GM21381 (cell line): ENCODE data around the gene SUPT7L.
"Not testable (repeated sequence)": the region's sequence is repeated elsewhere in the genome, so short reads cannot be mapped to it uniquely, and the experiment has no call there.

Source experiments
- ATAC-seq: cut with Tn5 transposase; IDR thresholded peaks from one replicate; pipeline ENCODE4 v1.9.1; 2021; ENCODE audit warnings: mild to moderate bottlenecking, moderate library complexity; ENCODE audit not compliant: unreplicated experiment

Gene SUPT7L

GRCh38 chr2:27687232-27687631 lies 23.8 kb upstream of the SUPT7L start:
- ATAC-seq, result no peak

GRCh38 chr2:27685577-27685976 lies 22.2 kb upstream of the SUPT7L start:
- no peak for ATAC-seq

- ATAC-seq, result not testable (repeated sequence)
These were observed 21.6 kb upstream of the SUPT7L start for GRCh38 chr2:27685006-27685405.

DNA sequence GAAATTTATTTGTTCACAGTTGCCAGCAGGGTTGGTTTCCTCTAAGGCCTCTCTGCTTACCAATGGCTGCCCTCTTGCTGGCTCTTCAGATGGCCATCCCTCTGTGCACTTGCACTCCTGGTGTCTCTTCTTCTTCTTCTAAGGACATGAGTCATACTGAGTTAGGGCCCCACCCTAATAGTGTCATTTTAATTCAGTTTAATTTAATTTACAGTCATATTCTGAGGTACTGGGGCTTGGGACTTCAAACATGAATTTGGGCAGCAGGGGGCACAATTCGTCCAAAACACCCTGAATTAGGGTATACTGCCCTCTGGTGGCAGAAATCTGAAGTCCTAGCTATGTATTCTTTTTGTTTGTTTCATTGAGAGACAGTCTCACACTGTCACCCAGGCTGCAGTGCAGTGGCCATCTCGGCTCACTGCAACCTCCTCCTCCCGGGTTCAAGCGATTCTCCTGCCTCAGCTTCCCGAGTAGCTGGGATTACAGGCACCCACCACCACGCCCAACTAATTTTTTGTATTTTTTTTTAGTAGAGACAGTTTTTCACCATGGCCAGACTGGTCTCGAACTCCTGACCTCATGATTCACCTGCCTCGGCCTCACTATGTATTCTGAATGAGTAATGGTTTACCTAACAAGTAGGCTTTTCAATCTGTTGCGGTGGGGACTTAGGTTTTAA lies 20.1 kb upstream of the SUPT7L start:
- peak; percentile 74 for ATAC-seq

DNA sequence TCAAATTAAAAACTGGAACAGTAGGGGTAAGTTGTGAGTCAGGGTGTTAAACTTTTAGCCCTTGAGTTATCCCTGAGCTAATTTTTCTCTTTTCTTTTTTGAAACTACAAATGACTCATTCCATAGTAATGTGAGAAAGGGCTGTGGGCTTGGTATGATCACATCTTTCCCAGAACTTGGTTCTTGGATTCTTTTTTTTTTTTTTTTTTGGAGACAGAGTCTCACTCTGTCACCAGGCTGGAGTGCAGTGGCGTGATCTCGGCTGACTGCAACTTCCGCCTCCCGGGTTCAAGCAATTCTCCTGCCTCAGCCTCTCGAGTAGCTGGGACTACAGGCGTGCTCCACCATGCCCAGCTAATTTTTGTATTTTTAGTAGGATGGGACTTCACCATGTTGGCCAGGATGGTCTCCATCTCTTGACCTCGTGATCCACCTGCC lies 18.9 kb upstream of the SUPT7L start:
- not testable (repeated sequence) for ATAC-seq

- no peak for ATAC-seq
These were observed 18.4 kb upstream of the SUPT7L start for GRCh38 chr2:27681841-27682240.

DNA sequence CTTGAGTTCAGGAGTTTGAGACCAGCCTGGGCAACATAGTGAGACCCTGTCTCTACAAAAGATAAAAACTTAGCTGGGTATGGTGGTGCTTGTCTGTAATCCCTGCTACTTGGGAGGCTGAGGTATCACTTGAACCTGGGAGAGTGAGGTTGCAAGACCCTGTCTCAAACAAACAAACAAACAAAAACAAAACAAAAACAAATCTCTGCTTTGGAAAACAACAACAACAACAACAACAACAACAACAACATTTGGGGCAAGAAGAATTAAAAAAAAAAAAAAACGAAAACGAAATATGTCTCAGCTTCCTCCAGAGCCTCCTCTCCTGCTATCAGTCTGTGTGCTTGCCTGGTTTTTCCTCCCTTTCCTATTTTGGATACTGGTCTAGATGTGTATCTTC lies 17.2 kb upstream of the SUPT7L start:
- ATAC-seq, result no peak

DNA sequence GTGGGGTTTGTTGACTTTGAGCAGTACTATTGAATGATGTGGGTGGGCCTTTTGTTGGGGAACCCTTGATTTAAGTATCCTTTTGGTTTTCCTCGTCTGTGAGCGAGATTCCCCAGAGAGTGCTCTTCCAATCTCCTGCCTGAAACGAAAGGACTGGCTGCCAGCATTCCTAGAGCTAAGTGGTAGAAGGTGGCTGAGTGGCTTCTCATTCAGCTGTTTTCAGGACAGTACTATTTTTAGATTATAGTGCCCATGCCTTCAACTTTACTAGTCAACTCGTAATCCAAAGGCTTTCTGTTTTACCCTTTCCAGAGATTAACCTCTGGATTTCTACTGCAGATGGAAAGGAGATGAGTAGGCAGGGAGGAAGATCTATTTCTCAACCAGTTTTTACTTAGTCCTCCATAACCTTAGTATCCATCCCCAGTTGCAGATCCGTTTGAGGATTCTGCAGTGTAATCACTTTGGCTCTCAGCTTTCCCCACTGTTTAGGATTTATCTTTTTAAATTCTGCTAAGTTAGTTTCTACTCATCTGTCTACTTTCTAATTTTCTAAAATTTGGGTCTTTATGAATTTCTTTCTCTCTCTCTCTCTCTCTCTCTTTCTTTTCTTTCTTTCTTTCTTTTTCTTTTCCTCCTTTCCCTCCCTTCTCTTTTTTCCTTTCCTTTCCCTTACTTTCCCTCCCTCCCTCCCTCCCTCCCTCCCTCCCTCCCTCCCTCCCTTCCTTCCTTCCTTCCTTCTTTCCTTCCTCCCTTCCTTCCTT lies 9.5 kb upstream of the SUPT7L start:
- ATAC-seq, result no peak

DNA sequence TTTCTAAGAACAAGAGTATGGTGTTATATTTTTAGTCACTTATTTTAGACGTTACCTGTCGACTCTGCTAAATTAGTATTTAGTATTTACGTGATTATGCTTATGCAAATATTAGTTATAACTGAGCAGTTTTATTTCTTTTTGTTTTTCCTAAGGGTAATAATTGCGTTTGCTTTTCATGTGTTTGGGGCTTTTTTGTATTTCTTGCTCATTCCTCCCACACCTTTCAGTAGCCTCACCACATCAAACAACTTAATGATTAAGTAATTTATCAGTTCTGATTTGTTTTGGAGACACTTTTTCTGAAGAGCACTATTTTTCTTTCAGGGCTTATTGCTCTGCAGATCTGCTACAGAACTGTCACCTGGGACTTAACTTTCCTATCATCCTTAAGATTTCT lies 7.8 kb upstream of the SUPT7L start:
- ATAC-seq, result no peak

GRCh38 chr2:27667446-27667845 lies 4.0 kb upstream of the SUPT7L start:
- no peak for ATAC-seq

- no peak for ATAC-seq
These were observed 1.4 kb upstream of the SUPT7L start for GRCh38 chr2:27664622-27665363.

GRCh38 chr2:27664154-27664574 lies 750 bp upstream of the SUPT7L start:
- no peak for ATAC-seq

- ATAC-seq, result no peak
These were observed 2.0 kb downstream of the SUPT7L start for GRCh38 chr2:27661371-27661770.

DNA sequence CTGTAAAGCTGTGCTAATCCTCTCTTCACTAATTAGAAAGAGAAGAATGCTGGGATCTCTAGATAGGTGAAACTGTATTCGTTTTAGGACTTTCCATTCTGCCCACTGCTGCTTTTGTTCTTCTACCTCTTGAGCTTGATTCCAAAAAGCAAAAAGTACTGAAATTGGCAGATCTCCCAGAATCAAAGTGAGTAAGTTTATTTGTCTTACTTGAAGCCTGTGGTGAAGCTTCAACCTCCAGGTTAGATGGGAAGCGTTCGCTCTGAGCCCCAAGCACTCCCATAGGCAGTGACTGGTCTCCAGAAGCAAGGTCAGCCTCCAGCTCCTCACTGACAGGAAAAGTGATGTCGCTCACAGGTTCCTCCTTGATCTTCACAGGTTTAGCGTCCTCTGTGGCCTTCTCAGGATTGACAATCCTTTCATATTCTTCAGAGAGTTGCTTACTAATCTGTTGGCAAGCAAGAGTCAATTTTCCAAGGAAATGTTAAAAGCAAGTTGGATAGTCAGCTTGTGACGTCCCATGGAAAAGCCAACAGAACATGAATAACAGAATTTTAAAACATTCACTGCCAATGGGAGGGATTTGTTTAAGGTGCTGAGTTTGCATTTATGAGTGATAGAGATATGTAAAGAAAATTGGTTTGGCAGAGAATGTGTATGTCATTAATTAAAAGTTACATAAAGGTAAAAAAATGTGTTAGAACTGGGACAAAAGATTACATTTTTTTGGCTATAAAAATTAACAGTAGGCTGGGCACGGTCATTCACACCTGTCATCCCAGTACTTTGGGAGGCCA lies 8.1 kb downstream of the SUPT7L start:
- no peak for ATAC-seq

DNA sequence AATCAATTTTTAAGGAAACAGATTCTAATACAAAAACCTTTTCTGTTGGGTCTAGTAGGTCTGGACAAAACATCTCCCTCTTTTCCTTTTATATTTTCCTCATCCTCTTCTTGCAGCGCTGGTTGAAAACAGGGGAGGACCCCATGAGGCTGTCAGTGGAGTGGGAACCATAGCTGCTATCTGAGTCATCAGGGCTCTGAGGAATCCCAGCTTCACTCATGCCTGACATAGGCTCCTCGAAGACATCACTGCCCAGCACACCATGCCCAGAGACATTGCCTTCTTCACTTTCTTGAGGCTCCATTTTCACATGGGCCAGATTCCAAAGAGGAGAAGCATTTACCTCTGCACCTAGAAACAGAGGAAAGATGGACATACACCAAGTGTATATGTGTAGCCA lies 10.0 kb downstream of the SUPT7L start:
- ATAC-seq, result no peak

- ATAC-seq, result no peak
These were observed 10.6 kb downstream of the SUPT7L start for GRCh38 chr2:27652790-27653189.

DNA sequence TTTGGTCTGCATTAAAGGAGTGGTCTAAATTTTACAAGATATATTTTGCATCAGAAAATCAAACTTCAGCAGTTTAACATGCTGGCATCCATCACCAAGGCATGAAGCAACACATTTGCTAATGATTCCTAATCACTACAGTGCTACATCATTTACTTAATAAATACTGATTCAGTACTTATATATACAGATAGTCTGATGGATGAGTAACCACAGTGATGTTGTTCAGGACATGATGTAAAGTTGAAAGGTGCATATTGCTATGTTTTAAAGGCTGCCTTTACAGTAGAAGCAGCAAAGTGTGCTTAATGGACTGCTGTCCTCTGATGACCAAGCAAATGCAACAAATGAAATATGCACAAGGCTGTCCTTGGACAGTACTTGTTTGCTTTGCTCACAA lies 11.1 kb downstream of the SUPT7L start:
- ATAC-seq, result no peak

- no peak for ATAC-seq
These were observed 12.4 kb downstream of the SUPT7L start for GRCh38 chr2:27651056-27651455.

GRCh38 chr2:27647737-27648136 lies 15.7 kb downstream of the SUPT7L start:
- no peak for ATAC-seq

GRCh38 chr2:27647289-27647688 lies 16.1 kb downstream of the SUPT7L start:
- no peak for ATAC-seq

- no peak for ATAC-seq
These were observed 18.2 kb downstream of the SUPT7L start for GRCh38 chr2:27645197-27645596.
